NCI-H2196 (cell line): ENCODE data around the gene PIK3AP1.
A peak's percentile ranks its signal among the peaks of the same experiment; 100 is the strongest.
"Not testable (repeated sequence)": the region's sequence is repeated elsewhere in the genome, so short reads cannot be mapped to it uniquely, and the experiment has no call there.

ENCODE experiments used
- DNase-seq: peaks from one replicate; lab custom pipeline; 2025; ENCODE audit not compliant: unreplicated experiment; lab: John Stamatoyannopoulos, UW

PIK3AP1 gene

GRCh38 chr10:96737307-96737902 lies 17.1 kb upstream of the PIK3AP1 start:
- DNase-seq = not testable (repeated sequence)

- DNase-seq = no peak
Observed at GRCh38 chr10:96724621-96725020, 4.3 kb upstream of the PIK3AP1 start.

GRCh38 chr10:96721207-96721572 lies 876 bp upstream of the PIK3AP1 start:
- DNase-seq = peak; percentile 12

GRCh38 chr10:96719850-96720421 lies 378 bp downstream of the PIK3AP1 start:
- no peak for DNase-seq

GRCh38 chr10:96719200-96719599 lies 1.1 kb downstream of the PIK3AP1 start:
- DNase-seq = no peak

GRCh38 chr10:96718304-96718990 lies 1.9 kb downstream of the PIK3AP1 start:
- DNase-seq = no peak

GRCh38 chr10:96716390-96716789 lies 3.9 kb downstream of the PIK3AP1 start:
- no peak for DNase-seq

- DNase-seq = no peak
Observed at GRCh38 chr10:96714746-96715255, 5.5 kb downstream of the PIK3AP1 start.

GRCh38 chr10:96714031-96714590 lies 6.2 kb downstream of the PIK3AP1 start:
- DNase-seq = no peak

- DNase-seq = no peak
Observed at GRCh38 chr10:96712662-96713271, 7.5 kb downstream of the PIK3AP1 start.

GRCh38 chr10:96711048-96711728 lies 9.1 kb downstream of the PIK3AP1 start:
- DNase-seq = no peak

- no peak for DNase-seq
Observed at GRCh38 chr10:96709525-96709924, 10.8 kb downstream of the PIK3AP1 start.

GRCh38 chr10:96708996-96709395 lies 11.3 kb downstream of the PIK3AP1 start:
- no peak for DNase-seq

- DNase-seq = no peak
Observed at GRCh38 chr10:96708456-96708855, 11.9 kb downstream of the PIK3AP1 start.

GRCh38 chr10:96706331-96706853 lies 13.9 kb downstream of the PIK3AP1 start:
- DNase-seq = no peak

GRCh38 chr10:96705134-96705533 lies 15.2 kb downstream of the PIK3AP1 start:
- no peak for DNase-seq

- DNase-seq = no peak
Observed at GRCh38 chr10:96704563-96704962, 15.8 kb downstream of the PIK3AP1 start.

GRCh38 chr10:96703358-96703757 lies 17.0 kb downstream of the PIK3AP1 start:
- DNase-seq = no peak

- DNase-seq = no peak
Observed at GRCh38 chr10:96701265-96701664, 19.0 kb downstream of the PIK3AP1 start.

- no peak for DNase-seq
Observed at GRCh38 chr10:96700374-96701099, 19.8 kb downstream of the PIK3AP1 start.
